ENCODE measurements around the gene KRTAP29-1. TPM values are rescaled to one million over a fixed set of nuclear protein-coding genes. Genes with fewer than 3 reads are reported as not detected.

The KRTAP29-1 gene
- polyA plus RNA-seq, 1 donor (not counting 4 experiments of a cell fraction or from before 2014, with no cell fraction given): not detected

- Histone ChIP-seq H3K4me1 (ENCODE audit: control insufficient read depth, extremely low read depth, insufficient read depth, low read length) (no peaks in the 10 kb centered on the region), H3K9me3 (ENCODE audit: control insufficient read depth, low read depth, low read length) (no peaks in the 10 kb centered on the region), H4K20me1 (ENCODE audit: control insufficient read depth, extremely low read depth, insufficient read depth, low read length) (no peaks in the 10 kb centered on the region), H3K9ac (ENCODE audit: control insufficient read depth, extremely low read depth, insufficient read depth, low read length) (no peak overlapping the region), H3K36me3 (ENCODE audit: control insufficient read depth in 2 of 2, extremely low read depth in 1 of 2, insufficient read depth in 2 of 2, low read length in 2 of 2) (no peaks in the 10 kb centered on the region), H3K9me1 (ENCODE audit: control insufficient read depth, extremely low read depth, insufficient read depth, low read length) (no peaks in the 10 kb centered on the region), H3K4me3 (ENCODE audit: control insufficient read depth in 2 of 3, extremely low read depth in 1 of 3, insufficient read depth in 2 of 3, low read depth in 1 of 3, low read length in 3 of 3) (no peak overlapping the region), H3K4me2 (ENCODE audit: control insufficient read depth, extremely low read depth, insufficient read depth, low read depth, low read length) (no peak overlapping the region), H3K27ac (ENCODE audit: control insufficient read depth, insufficient read depth, low read length) (no peak overlapping the region), H3K27me3 (ENCODE audit: control insufficient read depth, extremely low read depth, insufficient read depth, low read length) (no peaks in the 10 kb centered on the region), H2AFZ (ENCODE audit: control insufficient read depth, low read length) (no peak overlapping the region), H3K79me2 (ENCODE audit: control insufficient read depth, insufficient read depth, low read length) (no peaks in the 10 kb centered on the region)
- DNase-seq (ENCODE audit: low read depth, low spot score) (no peak), FAIRE-seq (no peak)
- no peak for TF ChIP-seq EZH2 (IDR thresholded peaks at IDR 0.05; ENCODE audit: low read length)
- dilution Hi-C loops (cut with MboI; ENCODE audit: extremely low pct_ligation_motif_present, low sequenced_read_pairs): no loop called here
Measured at GRCh38 chr17:41327411-41328120, 24.9 kb upstream of the KRTAP29-1 start.

GRCh38 chr17:41326173-41327145 lies 23.8 kb upstream of the KRTAP29-1 start:
- dilution Hi-C loops (cut with MboI; ENCODE audit: extremely low pct_ligation_motif_present, low sequenced_read_pairs): no loop called here
- FAIRE-seq (no peak), DNase-seq (ENCODE audit: low read depth, low spot score) (no peak)
- Histone ChIP-seq H3K27ac (ENCODE audit: control insufficient read depth, insufficient read depth, low read length) (no peak overlapping the region), H3K9me3 (ENCODE audit: control insufficient read depth, low read depth, low read length) (no peaks in the 10 kb centered on the region), H3K27me3 (ENCODE audit: control insufficient read depth, extremely low read depth, insufficient read depth, low read length) (no peaks in the 10 kb centered on the region), H3K4me1 (ENCODE audit: control insufficient read depth, extremely low read depth, insufficient read depth, low read length) (no peaks in the 10 kb centered on the region), H3K79me2 (ENCODE audit: control insufficient read depth, insufficient read depth, low read length) (no peaks in the 10 kb centered on the region), H3K36me3 (ENCODE audit: control insufficient read depth in 2 of 2, extremely low read depth in 1 of 2, insufficient read depth in 2 of 2, low read length in 2 of 2) (no peaks in the 10 kb centered on the region), H2AFZ (ENCODE audit: control insufficient read depth, low read length) (no peak overlapping the region), H3K9ac (ENCODE audit: control insufficient read depth, extremely low read depth, insufficient read depth, low read length) (no peak overlapping the region), H3K4me2 (ENCODE audit: control insufficient read depth, extremely low read depth, insufficient read depth, low read depth, low read length) (no peak overlapping the region), H4K20me1 (ENCODE audit: control insufficient read depth, extremely low read depth, insufficient read depth, low read length) (no peaks in the 10 kb centered on the region), H3K4me3 (ENCODE audit: control insufficient read depth in 2 of 3, extremely low read depth in 1 of 3, insufficient read depth in 2 of 3, low read depth in 1 of 3, low read length in 3 of 3) (no peak overlapping the region), H3K9me1 (ENCODE audit: control insufficient read depth, extremely low read depth, insufficient read depth, low read length) (no peaks in the 10 kb centered on the region)
- TF ChIP-seq CTCF (optimal IDR thresholded peaks at IDR 0.05 in 1 of 3, IDR thresholded peaks at IDR 0.05 in 1 of 3, conservative IDR thresholded peaks at IDR 0.05 in 1 of 3; ENCODE audit: extremely low read depth in 1 of 3, insufficient read depth in 2 of 3, low read length in 3 of 3) (peak in 1 of 3 experiments; percentile 18), EZH2 (IDR thresholded peaks at IDR 0.05; ENCODE audit: low read length) (no peak)
